Uterus (tissue), 4 donors: Measurements from ENCODE around the gene RBM22. TPM values are rescaled to one million over a fixed set of nuclear protein-coding genes. Genes with fewer than 3 reads are reported as not detected.

Experiments used
- DNase-seq, 2 donors: peaks; one replicate each; pipeline ENCODE4 v3.0.0-alpha.2; 2019 to 2020
- H3K27ac ChIP-seq, 2 donors: fragments of 200-600 bp; sonication (generic); 1 replicate in 1 of 2; 2 replicates in 1 of 2; pipeline ENCODE4 v1.5.1; 2016 to 2018
- H3K27me3 ChIP-seq, 2 donors: fragments of 200-600 bp; sonication (generic); one replicate each; pipeline ENCODE4 v1.5.1; 2018 to 2019; ENCODE audit warnings: control low read depth in 1 of 2
- H3K36me3 ChIP-seq, 2 donors: fragments of 200-600 bp; sonication (generic); one replicate each; pipeline ENCODE4 v1.5.1; 2019; ENCODE audit warnings: control low read depth in 1 of 2
- H3K4me1 ChIP-seq, 2 donors: fragments of 200-600 bp; sonication (generic); one replicate each; pipeline ENCODE4 v1.5.1; 2018 to 2019; ENCODE audit warnings: control low read depth in 1 of 2
- H3K4me3 ChIP-seq, 2 donors: fragments of 200-600 bp; sonication (generic); 1 replicate in 1 of 2; 2 replicates in 1 of 2; pipeline ENCODE4 v1.5.1; 2018 to 2019; ENCODE audit warnings: mild to moderate bottlenecking in 1 of 2
- H3K9me3 ChIP-seq, 2 donors: fragments of 200-600 bp; sonication (generic); one replicate each; pipeline ENCODE4 v1.5.1; 2019; ENCODE audit warnings: control low read depth in 1 of 2
- POLR2A ChIP-seq, 2 donors: fragments of 450-650 bp; IDR thresholded peaks; one replicate each; pipeline ENCODE4 v1.6.1; 2016; ENCODE audit warnings: antibody characterized with exemption in 2 of 2, mild to moderate bottlenecking in 1 of 2, moderate library complexity in 1 of 2
- intact Hi-C: fragments of 100-400 bp; cut with DNase I; formaldehyde crosslinking; loops from one replicate; pipeline ENCODE4 v1.15.1; 2023; ENCODE audit warnings: low total_unique reads
- total RNA-seq, 4 donors: library from RNA; depleted of rRNA in 3 of 4; stranded (reverse); fragments of >200 nt in 3 of 4; gene quantifications; one replicate each; pipeline versions ENCODE4 v1.1.0 to v1.2.4, GENCODE V29; 2014 to 2023
- TF ChIP-seq, protein P1 (sequence below), 4 experiments: fragments of 200-600 bp in 2 of 4; fragments of 450-650 bp in 2 of 4; sonication (generic) in 2 of 4; IDR thresholded peaks; one replicate each; pipeline ENCODE4 v1.5.1; 2016 to 2019; ENCODE audit warnings: antibody characterized with exemption in 4 of 4, mild to moderate bottlenecking in 2 of 4, moderate library complexity in 1 of 4
- donor health status: DM: yes; HTN: yes; CAD: no.

RBM22 gene
- total RNA-seq, 4 donors from 2014 or later: 38.2 to 58.4 (median 43.2) TPM

- no peaks in the 10 kb centered on the region for H3K27me3 ChIP-seq
- intact Hi-C loops: no loop called here
- TF ChIP-seq, protein P1, sequence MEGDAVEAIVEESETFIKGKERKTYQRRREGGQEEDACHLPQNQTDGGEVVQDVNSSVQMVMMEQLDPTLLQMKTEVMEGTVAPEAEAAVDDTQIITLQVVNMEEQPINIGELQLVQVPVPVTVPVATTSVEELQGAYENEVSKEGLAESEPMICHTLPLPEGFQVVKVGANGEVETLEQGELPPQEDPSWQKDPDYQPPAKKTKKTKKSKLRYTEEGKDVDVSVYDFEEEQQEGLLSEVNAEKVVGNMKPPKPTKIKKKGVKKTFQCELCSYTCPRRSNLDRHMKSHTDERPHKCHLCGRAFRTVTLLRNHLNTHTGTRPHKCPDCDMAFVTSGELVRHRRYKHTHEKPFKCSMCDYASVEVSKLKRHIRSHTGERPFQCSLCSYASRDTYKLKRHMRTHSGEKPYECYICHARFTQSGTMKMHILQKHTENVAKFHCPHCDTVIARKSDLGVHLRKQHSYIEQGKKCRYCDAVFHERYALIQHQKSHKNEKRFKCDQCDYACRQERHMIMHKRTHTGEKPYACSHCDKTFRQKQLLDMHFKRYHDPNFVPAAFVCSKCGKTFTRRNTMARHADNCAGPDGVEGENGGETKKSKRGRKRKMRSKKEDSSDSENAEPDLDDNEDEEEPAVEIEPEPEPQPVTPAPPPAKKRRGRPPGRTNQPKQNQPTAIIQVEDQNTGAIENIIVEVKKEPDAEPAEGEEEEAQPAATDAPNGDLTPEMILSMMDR (IDR thresholded peaks at IDR 0.05): no peak
- TF ChIP-seq POLR2A (IDR thresholded peaks at IDR 0.05): no peak
These were observed 6.0 kb upstream of the RBM22 start for GRCh38 chr5:150706776-150707390.

DNA sequence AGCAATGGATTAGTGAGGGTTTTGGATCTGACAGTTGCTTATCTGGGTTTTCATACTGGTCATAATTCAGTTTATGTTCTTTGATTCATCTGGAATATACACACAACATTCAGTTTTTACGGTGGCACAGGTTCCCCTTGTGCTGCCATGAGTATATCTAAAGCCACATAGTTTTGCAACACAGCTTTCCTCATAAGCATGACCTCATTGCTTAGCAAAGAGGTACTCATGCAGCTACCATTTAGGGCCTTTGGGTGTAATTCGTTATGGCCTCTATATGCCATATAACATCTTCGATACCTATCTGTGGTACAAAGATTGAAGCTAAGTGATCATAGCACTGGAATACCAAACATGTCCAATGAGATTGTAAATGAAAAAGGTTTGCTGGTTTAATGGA is 2.9 kb upstream of the RBM22 start:
- no peak overlapping the region for H3K4me3 ChIP-seq
- H3K9me3 ChIP-seq: no peaks in the 10 kb centered on the region
- no peak for DNase-seq
- intact Hi-C loops: no loop called here
- no peak overlapping the region for H3K27ac ChIP-seq
- H3K27me3 ChIP-seq: no peaks in the 10 kb centered on the region
- H3K4me1 ChIP-seq: peaks cover 0 to 4% of the 10 kb centered on the region in 2 donors
- no peaks in the 10 kb centered on the region for H3K36me3 ChIP-seq
- TF ChIP-seq POLR2A (IDR thresholded peaks at IDR 0.05): no peak
- TF ChIP-seq, protein P1 (IDR thresholded peaks at IDR 0.05): no peak

More at GRCh38 chr5:150706776-150707390, 6.0 kb upstream of the RBM22 start:
- H3K4me3 ChIP-seq: no peak overlapping the region
- no peaks in the 10 kb centered on the region for H3K4me1 ChIP-seq
- DNase-seq: no peak
- no peak overlapping the region for H3K27ac ChIP-seq
- no peaks in the 10 kb centered on the region for H3K9me3 ChIP-seq
- H3K36me3 ChIP-seq: no peaks in the 10 kb centered on the region

DNA sequence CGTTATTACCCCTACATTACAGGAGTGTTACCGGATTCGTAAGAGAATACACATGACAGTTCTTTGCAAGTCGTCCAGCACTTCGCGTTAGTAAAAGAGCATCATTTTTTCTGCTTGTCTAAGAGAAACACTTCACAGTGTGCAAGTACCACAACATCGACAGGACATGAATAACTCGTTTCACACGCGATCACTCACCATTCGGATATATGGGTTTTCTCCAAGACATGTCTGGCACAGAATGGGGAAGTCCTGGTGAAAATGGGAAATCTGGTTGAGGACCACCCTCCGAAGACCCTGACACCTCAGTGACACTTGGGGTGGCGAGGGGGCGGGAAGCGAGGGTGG is 642 bp downstream of the RBM22 start:
- H3K27ac ChIP-seq: peak overlapping the region; percentile 97 to 98
- no peaks in the 10 kb centered on the region for H3K27me3 ChIP-seq
- DNase-seq: no peak
- no peaks in the 10 kb centered on the region for H3K9me3 ChIP-seq
- no peak for TF ChIP-seq POLR2A (IDR thresholded peaks at IDR 0.05)
- TF ChIP-seq, protein P1 (IDR thresholded peaks at IDR 0.05): no peak
- H3K4me3 ChIP-seq: peak overlapping the region; percentile 86 to 99
- H3K36me3 ChIP-seq: no peaks in the 10 kb centered on the region
- intact Hi-C loops: no loop called here
- peaks cover 0 to 4% of the 10 kb centered on the region in 2 donors for H3K4me1 ChIP-seq

DNA sequence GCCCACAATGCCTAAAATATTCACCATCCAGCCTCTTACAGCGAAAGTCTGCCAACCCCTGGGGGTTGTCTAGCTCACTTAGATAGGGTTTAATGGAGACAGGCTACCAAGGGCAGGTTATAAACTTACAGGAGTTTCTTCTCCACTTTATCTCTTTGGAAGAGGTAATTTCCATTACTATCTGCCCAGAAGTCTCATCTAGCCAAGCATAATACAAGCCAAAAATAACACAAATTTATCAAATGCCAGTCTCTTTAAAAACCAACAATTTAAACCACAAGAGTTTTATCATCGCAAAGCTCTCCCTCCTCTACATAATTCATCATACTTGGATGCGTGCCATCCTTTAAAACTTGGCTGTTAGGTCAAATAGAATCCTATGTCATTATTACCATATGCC is 6.2 kb downstream of the RBM22 start:
- DNase-seq: no peak
- TF ChIP-seq POLR2A (IDR thresholded peaks at IDR 0.05): no peak
- TF ChIP-seq, protein P1 (IDR thresholded peaks at IDR 0.05): no peak
- Histone ChIP-seq H3K27ac (no peak overlapping the region), H3K4me1 (peaks cover 0 to under 1% of the 10 kb centered on the region in 2 donors), H3K27me3 (no peaks in the 10 kb centered on the region), H3K9me3 (no peaks in the 10 kb centered on the region), H3K4me3 (no peak overlapping the region), H3K36me3 (no peaks in the 10 kb centered on the region)
- intact Hi-C loops: no loop called here

GRCh38 chr5:150692276-150692675 is 8.6 kb downstream of the RBM22 start:
- no peak overlapping the region for H3K4me3 ChIP-seq
- H3K27me3 ChIP-seq: no peaks in the 10 kb centered on the region
- H3K4me1 ChIP-seq: no peaks in the 10 kb centered on the region
- no peaks in the 10 kb centered on the region for H3K36me3 ChIP-seq
- TF ChIP-seq POLR2A (IDR thresholded peaks at IDR 0.05): no peak
- TF ChIP-seq, protein P1 (IDR thresholded peaks at IDR 0.05): no peak
- DNase-seq: no peak
- no peak overlapping the region for H3K27ac ChIP-seq
- H3K9me3 ChIP-seq: no peaks in the 10 kb centered on the region
- intact Hi-C loops: no loop called here
